Liver (tissue), 9 donors: Measurements from ENCODE around the gene HOXC11. TPM values are rescaled to one million over a fixed set of nuclear protein-coding genes. Genes with fewer than 3 reads are reported as not detected.

Experiments used
- DNase-seq: peaks from one replicate; pipeline ENCODE4 v3.0.0-alpha.2; 2017; ENCODE audit warnings: low spot score
- H3K27ac ChIP-seq, 2 donors: one replicate each; pipeline ENCODE4 v1.7.0; 2013; ENCODE audit warnings: inconsistent platforms in 2 of 2, low read length in 2 of 2, control low read depth in 1 of 2, low read depth in 1 of 2, mild to moderate bottlenecking in 1 of 2
- H3K27me3 ChIP-seq, 4 donors: one replicate each; pipeline versions ENCODE4 v1.6.1 to v1.7.0; 2013; ENCODE audit warnings: low read length in 3 of 4, inconsistent platforms in 1 of 4, mild to moderate bottlenecking in 1 of 4, moderate library complexity in 1 of 4; ENCODE audit not compliant: control insufficient read depth in 4 of 4, insufficient read depth in 4 of 4
- H3K36me3 ChIP-seq, 4 donors: one replicate each; pipeline versions ENCODE4 v1.6.1 to v1.7.0; 2013; ENCODE audit warnings: low read length in 3 of 4, mild to moderate bottlenecking in 3 of 4, low read depth in 1 of 4, moderate library complexity in 1 of 4; ENCODE audit not compliant: control insufficient read depth in 4 of 4, insufficient read depth in 3 of 4
- H3K4me1 ChIP-seq, 4 donors: one replicate each; pipeline versions ENCODE4 v1.6.1 to v1.7.0; 2013; ENCODE audit warnings: low read length in 3 of 4, mild to moderate bottlenecking in 3 of 4, moderate library complexity in 1 of 4; ENCODE audit not compliant: control insufficient read depth in 4 of 4, insufficient read depth in 4 of 4
- H3K4me3 ChIP-seq, 3 donors: one replicate each; pipeline versions ENCODE4 v1.6.1 to v1.7.0; 2013; ENCODE audit warnings: low read length in 3 of 3, control low read depth in 1 of 3, low read depth in 1 of 3, mild to moderate bottlenecking in 1 of 3
- H3K9ac ChIP-seq, 2 donors: one replicate each; pipeline ENCODE4 v1.7.0; 2013; ENCODE audit warnings: low read length in 2 of 2, mild to moderate bottlenecking in 2 of 2, moderate library complexity in 2 of 2, control low read depth in 1 of 2, low read depth in 1 of 2
- H3K9me3 ChIP-seq, 4 donors: one replicate each; pipeline versions ENCODE4 v1.6.1 to v1.7.0; 2013; ENCODE audit warnings: low read length in 3 of 4; ENCODE audit not compliant: control insufficient read depth in 4 of 4
- CTCF ChIP-seq: fragments of 150-350 bp; IDR thresholded peaks from 2 replicates; pipeline ENCODE4 v1.5.1; 2017; ENCODE audit warnings: improper control_type of control experiment, low read depth, low read length; ENCODE audit not compliant: missing input control
- EGR1 ChIP-seq, 2 donors: IDR thresholded peaks; 2 replicates each; pipeline ENCODE4 v1.6.1; 2016 to 2018; ENCODE audit warnings: antibody characterized with exemption in 2 of 2, low read depth in 2 of 2
- FOXA1 ChIP-seq: IDR thresholded peaks from 2 replicates; pipeline ENCODE4 v1.6.1; 2016; ENCODE audit warnings: antibody characterized with exemption
- FOXA2 ChIP-seq: IDR thresholded peaks from 2 replicates; pipeline ENCODE4 v1.6.1; 2016; ENCODE audit warnings: antibody characterized with exemption
- GABPA ChIP-seq, 2 donors: IDR thresholded peaks in 1 of 2; conservative IDR thresholded peaks in 1 of 2; 2 replicates each; pipeline ENCODE4 v1.6.1; 2016; ENCODE audit warnings: antibody characterized with exemption in 2 of 2, mild to moderate bottlenecking in 1 of 2, moderate library complexity in 1 of 2
- HNF4G ChIP-seq: IDR thresholded peaks from 2 replicates; pipeline ENCODE4 v1.6.1; 2016; ENCODE audit warnings: antibody characterized with exemption
- MAX ChIP-seq: IDR thresholded peaks from 2 replicates; pipeline ENCODE4 v1.6.1; 2016; ENCODE audit warnings: antibody characterized with exemption
- REST ChIP-seq: IDR thresholded peaks from 2 replicates; pipeline ENCODE4 v1.6.1; 2016; ENCODE audit warnings: antibody characterized with exemption, mild to moderate bottlenecking
- RXRA ChIP-seq, 2 donors: IDR thresholded peaks; 2 replicates each; pipeline ENCODE4 v1.6.1; 2017 to 2018; ENCODE audit warnings: antibody characterized with exemption in 2 of 2, mild to moderate bottlenecking in 1 of 2
- TAF1 ChIP-seq: conservative IDR thresholded peaks from 2 replicates; pipeline ENCODE4 v1.6.1; 2016; ENCODE audit warnings: antibody characterized with exemption, mild to moderate bottlenecking
- YY1 ChIP-seq: IDR thresholded peaks from 2 replicates; pipeline ENCODE4 v1.6.1; 2016; ENCODE audit warnings: antibody characterized with exemption, mild to moderate bottlenecking
- WGBS: extraction: QIAGEN DNeasy Blood & Tissue Kit; methylation state at CpG from one replicate; pipeline ENCODE4 v1.1.7; 2013; 5-methylcytosine and 5-hydroxymethylcytosine counted together
- polyA plus RNA-seq, 2 donors: library from polyadenylated mRNA; stranded (reverse) in 1 of 2; unstranded in 1 of 2; fragments of 200-250 nt in 1 of 2; fragments of >200 nt in 1 of 2; fragmentation: Nextera tagmentation in 1 of 2; extraction: Ambion mirVana in 1 of 2; gene quantifications; one replicate each; pipeline versions ENCODE4 v1.2.1 to v1.2.3, GENCODE V29; 2013 to 2015
- total RNA-seq, 2 donors: library from RNA; depleted of rRNA; stranded (reverse); fragments of >200 nt; gene quantifications; one replicate each; pipeline ENCODE4 v1.2.3, GENCODE V29; 2014
- donor health status: healthy.
- donor health status: healthy.
- donor health status: healthy.
- donor health status: healthy.
- donor health status: healthy.

The HOXC11 gene
- total and polyA plus RNA-seq, 4 donors: not detected

- Histone ChIP-seq H3K9me3 (no peaks in the 10 kb centered on the region), H3K27me3 (peaks cover 7 to 53% (median 11%) of the 10 kb centered on the region in 4 donors), H3K4me3 (no peak overlapping the region), H3K9ac (no peak overlapping the region), H3K4me1 (peaks cover 6 to 15% (median 10%) of the 10 kb centered on the region in 4 donors), H3K36me3 (no peaks in the 10 kb centered on the region), H3K27ac (no peak overlapping the region)
- WGBS: 22% methylated on average over 19 of the region's 19 CpGs
- TF ChIP-seq TAF1: no peak
- no peak for TF ChIP-seq RXRA (IDR thresholded peaks at IDR 0.05)
- no peak for TF ChIP-seq YY1
- no peak for TF ChIP-seq GABPA (IDR thresholded peaks at IDR 0.05 in 1 of 2, conservative IDR thresholded peaks at IDR 0.05 in 1 of 2)
- TF ChIP-seq HNF4G: no peak
- no peak for TF ChIP-seq FOXA2
- no peak for TF ChIP-seq FOXA1
- TF ChIP-seq EGR1 (IDR thresholded peaks at IDR 0.05; ENCODE audit: low read depth in 2 of 2): no peak
- no peak for DNase-seq
These were observed 30.0 kb downstream of the HOXC11 start for GRCh38 chr12:54002915-54003389.

GRCh38 chr12:54003625-54004024 lies 30.7 kb downstream of the HOXC11 start:
- 26% methylated on average over 3 of the region's 3 CpGs for WGBS
- H3K27ac ChIP-seq: no peak overlapping the region
- H3K9me3 ChIP-seq: no peaks in the 10 kb centered on the region
- TF ChIP-seq REST (no peak), CTCF (no peak), FOXA1 (no peak), MAX (no peak), RXRA (IDR thresholded peaks at IDR 0.05) (no peak), FOXA2 (no peak)
- peaks cover 5 to 52% (median 12%) of the 10 kb centered on the region in 4 donors for H3K27me3 ChIP-seq
- peaks cover 6 to 15% (median 10%) of the 10 kb centered on the region in 4 donors for H3K4me1 ChIP-seq
- H3K4me3 ChIP-seq: no peak overlapping the region
- H3K9ac ChIP-seq: no peak overlapping the region
- no peak for DNase-seq
- H3K36me3 ChIP-seq: no peaks in the 10 kb centered on the region
